HCT116 (cell line): ENCODE data around the gene CHMP2A. TPM values are rescaled to one million over a fixed set of nuclear protein-coding genes. Genes with fewer than 3 reads are reported as not detected.

ENCODE experiments used
- ATAC-seq: fragments of 200-7000 bp; cut with Tn5 transposase; 2 replicates; pipeline ENCODE4 v1.9.1; 2020; ENCODE audit warnings: mild to moderate bottlenecking, moderate library complexity
- BruUV-seq: library from RNA; stranded (reverse); fragments of 400-500 nt; replicated peaks from 2 replicates; lab custom pipeline; 2021; lab: Mats Ljungman, UMichigan
- CTCF ChIA-PET: fragments of 300-600 bp; sonication (Branson Sonifier 250); formaldehyde crosslinking; loops from one replicate; lab custom pipeline; 2021; ENCODE audit warnings: antibody characterized with exemption; lab: Charles Lee
- POLR2A ChIA-PET: fragments of 300-600, 350-600 bp; sonication (Branson Sonifier 250); formaldehyde crosslinking; loops from one replicate; lab custom pipeline; 2021; ENCODE audit warnings: antibody characterized with exemption; lab: Charles Lee
- RAD21 ChIA-PET, 2 experiments: fragments of 300-600 bp; sonication (Branson Sonifier 250); formaldehyde crosslinking; loops; one replicate each; lab custom pipeline; 2023; ENCODE audit warnings: low total read pairs in 2 of 2; ENCODE audit not compliant: uncharacterized antibody in 2 of 2, unreplicated experiment in 2 of 2, low non-redundant PET in 1 of 2; lab: Charles Lee
- DNase-seq: peaks from one replicate; pipeline ENCODE4 v3.0.0-alpha.2; 2010; ENCODE audit warnings: low read depth, low spot score
- H2AFZ ChIP-seq: fragments of 200-600 bp; shearing (Covaris generic), sonication (generic); 2 replicates; pipeline ENCODE4 v1.6.1; 2017; ENCODE audit warnings: low read depth, mixed run types, mixed read lengths, antibody characterized with exemption, low read length; ENCODE audit not compliant: poor library complexity, severe bottlenecking
- H3K27ac ChIP-seq: 2 replicates; pipeline ENCODE4 v1.5.1; 2012; ENCODE audit warnings: low read depth, low read length
- H3K27me3 ChIP-seq: fragments of 200-600 bp; sonication (generic); 2 replicates; pipeline ENCODE4 v1.6.1; 2016; ENCODE audit warnings: mixed run types, low read length, mixed read lengths; ENCODE audit not compliant: insufficient read depth
- H3K36me3 ChIP-seq, 2 experiments: fragments of 200-500 bp in 1 of 2; fragments of 200-600 bp in 1 of 2; sonication (Bioruptor generic) in 1 of 2; sonication (generic) in 1 of 2; 2 replicates each; pipeline versions ENCODE4 v1.5.1 to v1.6.1; 2014 to 2016; ENCODE audit warnings: low read length in 2 of 2, inconsistent platforms in 1 of 2, mixed read lengths in 1 of 2, mixed run types in 1 of 2; ENCODE audit not compliant: insufficient read depth in 2 of 2, control insufficient read depth in 1 of 2
- H3K4me1 ChIP-seq, 2 experiments: fragments of 200-600 bp in 1 of 2; sonication (generic) in 1 of 2; 2 replicates each; pipeline versions ENCODE4 v1.5.1 to v1.6.1; 2012 to 2017; ENCODE audit warnings: low read length in 2 of 2, inconsistent platforms in 1 of 2, mild to moderate bottlenecking in 1 of 2, mixed read lengths in 1 of 2, mixed run types in 1 of 2, moderate library complexity in 1 of 2; ENCODE audit not compliant: insufficient read depth in 2 of 2, control insufficient read depth in 1 of 2
- H3K4me2 ChIP-seq: fragments of 200-600 bp; sonication (generic); 2 replicates; pipeline ENCODE4 v1.6.1; 2017; ENCODE audit warnings: mixed run types, low read length, mixed read lengths
- H3K4me3 ChIP-seq, 2 experiments: fragments of 200-600 bp in 1 of 2; sonication (generic) in 1 of 2; replicated peaks in 1 of 2; 2 replicates each; pipeline ENCODE4 v1.5.1; 2011 to 2016; ENCODE audit warnings: low read length in 2 of 2, control low read depth in 1 of 2, low read depth in 1 of 2, mild to moderate bottlenecking in 1 of 2, mixed read lengths in 1 of 2, mixed run types in 1 of 2
- H3K79me2 ChIP-seq: fragments of 200-600 bp; sonication (generic); 2 replicates; pipeline ENCODE4 v1.6.1; 2017; ENCODE audit warnings: mild to moderate bottlenecking, mixed run types, low read length, moderate library complexity, mixed read lengths; ENCODE audit not compliant: insufficient read depth
- H3K9ac ChIP-seq: fragments of 200-600 bp; sonication (generic); 2 replicates; pipeline ENCODE4 v1.6.1; 2016; ENCODE audit warnings: low read length, mixed read lengths
- H3K9me2 ChIP-seq: fragments of 200-600 bp; sonication (generic), shearing (Covaris generic); 2 replicates; pipeline ENCODE4 v1.6.1; 2017; ENCODE audit warnings: mixed run types, mild to moderate bottlenecking, moderate library complexity; ENCODE audit not compliant: insufficient read depth
- H3K9me3 ChIP-seq, 2 experiments: fragments of 200-500 bp in 1 of 2; fragments of 200-600 bp in 1 of 2; sonication (Bioruptor generic) in 1 of 2; sonication (generic) in 1 of 2; 2 replicates each; pipeline ENCODE4 v1.6.1; 2014 to 2017; ENCODE audit warnings: low read length in 2 of 2, mixed read lengths in 2 of 2, inconsistent platforms in 1 of 2, low read depth in 1 of 2, mild to moderate bottlenecking in 1 of 2, mixed run types in 1 of 2, moderate library complexity in 1 of 2; ENCODE audit not compliant: control insufficient read depth in 1 of 2, insufficient read depth in 1 of 2
- H4K20me1 ChIP-seq: fragments of 200-600 bp; sonication (generic), shearing (Covaris generic); 2 replicates; pipeline ENCODE4 v1.6.1; 2017; ENCODE audit warnings: mixed run types, mild to moderate bottlenecking, moderate library complexity; ENCODE audit not compliant: insufficient read depth
- POLR2AphosphoS5 ChIP-seq: IDR thresholded peaks from 2 replicates; pipeline ENCODE4 v1.6.1; 2011; ENCODE audit warnings: mild to moderate bottlenecking, low read depth, low read length, moderate library complexity
- RAD21 ChIP-seq: IDR thresholded peaks from 2 replicates; pipeline ENCODE4 v1.6.1; 2012; ENCODE audit warnings: low read depth, mild to moderate bottlenecking
- SIN3A ChIP-seq: IDR thresholded peaks from 2 replicates; pipeline ENCODE4 v1.6.1; 2012; ENCODE audit warnings: low read depth
- SP1 ChIP-seq: IDR thresholded peaks from 2 replicates; pipeline ENCODE4 v1.6.1; 2012; ENCODE audit warnings: low read depth
- YY1 ChIP-seq: IDR thresholded peaks from 2 replicates; pipeline ENCODE4 v1.6.1; 2011; ENCODE audit warnings: low read length, low read depth, moderate library complexity, mild to moderate bottlenecking; ENCODE audit not compliant: insufficient replicate concordance; ENCODE audit errors: extremely low read depth
- ZFX ChIP-seq: fragments of 450-650 bp; IDR thresholded peaks from 2 replicates; pipeline ENCODE4 v1.6.1; 2017
- intact Hi-C: fragments of 100-400 bp; cut with micrococcal nuclease; formaldehyde crosslinking; loops from 2 replicates; pipeline ENCODE4 v1.10.0; 2022
- total RNA-seq: library from RNA; stranded (reverse); gene quantifications from one replicate; pipeline ENCODE4 v1.2.1, GENCODE V29; 2021; ENCODE audit not compliant: unreplicated experiment
- TF ChIP-seq, protein P1 (sequence below): IDR thresholded peaks from 2 replicates; pipeline ENCODE4 v1.6.1; 2011; ENCODE audit warnings: mild to moderate bottlenecking, low read length, moderate library complexity; ENCODE audit not compliant: insufficient replicate concordance; ENCODE audit errors: extremely low read depth
- TF ChIP-seq, protein P2 (sequence below): IDR thresholded peaks from 2 replicates; pipeline ENCODE4 v1.6.1; 2012; ENCODE audit warnings: low read depth
- TF ChIP-seq, protein P3 (sequence below): IDR thresholded peaks from 2 replicates; pipeline ENCODE4 v1.6.1; 2012

CHMP2A gene
- total RNA-seq, 1 experiment from 2014 or later = 125 TPM

DNA sequence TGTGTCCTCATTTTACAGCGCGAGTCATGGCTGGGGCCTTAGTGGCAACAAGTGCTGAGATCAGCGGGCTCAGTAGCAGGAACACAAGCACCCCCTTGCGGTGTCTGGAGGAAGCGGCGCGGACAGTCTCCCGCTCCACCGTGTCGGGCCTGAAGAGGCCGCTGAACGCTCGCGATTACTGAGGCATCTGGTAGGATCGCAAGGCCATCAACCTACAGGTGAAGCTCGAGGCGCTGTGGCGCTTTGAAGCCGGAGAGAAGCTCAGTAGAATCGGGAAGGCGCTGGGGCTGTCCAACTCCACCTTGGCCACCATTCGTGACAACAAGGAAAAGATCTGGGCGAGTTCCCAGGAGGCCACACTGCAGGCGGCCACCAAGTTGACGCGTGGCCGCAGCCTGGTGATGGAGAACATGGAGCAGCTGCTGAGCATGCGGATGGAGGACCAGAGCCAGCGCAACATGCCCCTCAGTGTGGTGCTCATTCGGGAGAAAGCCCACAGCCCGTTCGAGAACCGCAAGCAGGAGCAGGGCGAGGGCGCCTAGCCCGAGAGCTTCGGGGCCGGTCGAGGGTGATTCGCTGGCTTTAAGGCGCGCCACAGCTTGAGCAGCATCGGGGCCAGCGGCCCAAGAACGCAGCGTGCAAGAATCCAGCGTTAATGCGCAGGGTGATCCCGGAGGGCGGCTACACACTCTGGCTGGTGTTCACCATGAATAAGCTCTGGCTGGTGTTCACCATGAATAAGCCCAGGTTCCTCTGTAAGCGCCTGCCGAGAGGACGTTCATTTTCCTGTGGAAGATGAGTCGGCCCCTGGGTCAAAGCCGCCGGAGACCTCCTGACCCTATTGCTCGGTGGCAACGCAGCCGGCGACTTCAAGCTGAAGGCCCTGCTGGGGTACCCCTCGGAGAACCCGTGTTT is 26.6 kb upstream of the CHMP2A start (continued):
- TF ChIP-seq POLR2AphosphoS5 = peak; percentile 43; the same call in 1 of the 2 replicates
- TF ChIP-seq RAD21 = peak; percentile 98
- TF ChIP-seq, protein P1, sequence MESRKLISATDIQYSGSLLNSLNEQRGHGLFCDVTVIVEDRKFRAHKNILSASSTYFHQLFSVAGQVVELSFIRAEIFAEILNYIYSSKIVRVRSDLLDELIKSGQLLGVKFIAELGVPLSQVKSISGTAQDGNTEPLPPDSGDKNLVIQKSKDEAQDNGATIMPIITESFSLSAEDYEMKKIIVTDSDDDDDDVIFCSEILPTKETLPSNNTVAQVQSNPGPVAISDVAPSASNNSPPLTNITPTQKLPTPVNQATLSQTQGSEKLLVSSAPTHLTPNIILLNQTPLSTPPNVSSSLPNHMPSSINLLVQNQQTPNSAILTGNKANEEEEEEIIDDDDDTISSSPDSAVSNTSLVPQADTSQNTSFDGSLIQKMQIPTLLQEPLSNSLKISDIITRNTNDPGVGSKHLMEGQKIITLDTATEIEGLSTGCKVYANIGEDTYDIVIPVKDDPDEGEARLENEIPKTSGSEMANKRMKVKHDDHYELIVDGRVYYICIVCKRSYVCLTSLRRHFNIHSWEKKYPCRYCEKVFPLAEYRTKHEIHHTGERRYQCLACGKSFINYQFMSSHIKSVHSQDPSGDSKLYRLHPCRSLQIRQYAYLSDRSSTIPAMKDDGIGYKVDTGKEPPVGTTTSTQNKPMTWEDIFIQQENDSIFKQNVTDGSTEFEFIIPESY = peak; percentile 76
- no peak for TF ChIP-seq SP1

DNA sequence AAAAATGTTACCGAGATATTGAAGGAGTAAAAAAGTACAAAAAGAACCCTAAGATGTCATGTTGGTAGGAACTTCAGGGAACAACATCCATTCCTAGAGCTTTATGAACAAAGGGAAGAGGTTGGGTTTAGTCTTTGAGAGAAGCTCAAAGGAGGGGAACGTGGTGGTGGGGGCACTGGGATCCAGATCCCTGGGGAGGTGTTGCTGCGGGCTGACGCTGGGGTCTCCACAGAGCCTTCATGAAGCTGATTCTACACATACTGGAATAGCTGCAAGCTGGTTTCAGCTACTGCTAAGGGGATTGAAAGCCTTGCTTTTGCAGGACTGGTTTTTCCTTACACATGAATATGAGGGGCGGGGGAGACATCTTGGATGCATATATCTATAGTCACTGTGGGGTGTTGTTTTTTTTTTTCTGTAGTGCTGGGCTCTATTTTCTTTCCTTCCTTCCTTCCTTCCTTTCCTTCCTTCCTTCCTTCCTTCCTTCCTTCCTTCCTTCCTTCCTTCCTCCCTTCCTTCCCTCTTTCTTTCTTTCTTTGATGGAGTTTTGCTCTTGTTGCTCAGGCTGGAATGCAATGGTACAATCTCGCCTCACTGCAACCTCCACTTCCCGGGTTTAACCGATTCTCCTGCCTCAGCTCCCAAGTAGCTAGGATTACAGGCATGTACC is 24.7 kb upstream of the CHMP2A start:
- CTCF ChIA-PET = interaction anchor here (1.0 kb wide), 1 partner anchor 66 kb away, joined by 5 read pairs; no protein-coding TSS in a partner anchor
- no peak overlapping the region for H2AFZ ChIP-seq
- H3K9me2 ChIP-seq = no peaks in the 10 kb centered on the region
- no TSS peak for BruUV-seq
- H4K20me1 ChIP-seq = no peaks in the 10 kb centered on the region
- H3K27me3 ChIP-seq = no peaks in the 10 kb centered on the region
- RAD21 ChIA-PET = no interaction called here
- intact Hi-C loops = no loop called here
- peaks cover 3 to 20% of the 10 kb centered on the region in 2 experiments; a peak in 3 of 4 replicates for H3K4me1 ChIP-seq
- H3K79me2 ChIP-seq = peaks cover 8% of the 10 kb centered on the region
- H3K9me3 ChIP-seq = no peaks in the 10 kb centered on the region
- H3K4me2 ChIP-seq = no peak overlapping the region
- DNase-seq = no peak
- peaks cover 0 to 4% of the 10 kb centered on the region in 2 experiments; a peak in 3 of 4 replicates for H3K36me3 ChIP-seq
- H3K9ac ChIP-seq = no peak overlapping the region
- TF ChIP-seq, protein P2, sequence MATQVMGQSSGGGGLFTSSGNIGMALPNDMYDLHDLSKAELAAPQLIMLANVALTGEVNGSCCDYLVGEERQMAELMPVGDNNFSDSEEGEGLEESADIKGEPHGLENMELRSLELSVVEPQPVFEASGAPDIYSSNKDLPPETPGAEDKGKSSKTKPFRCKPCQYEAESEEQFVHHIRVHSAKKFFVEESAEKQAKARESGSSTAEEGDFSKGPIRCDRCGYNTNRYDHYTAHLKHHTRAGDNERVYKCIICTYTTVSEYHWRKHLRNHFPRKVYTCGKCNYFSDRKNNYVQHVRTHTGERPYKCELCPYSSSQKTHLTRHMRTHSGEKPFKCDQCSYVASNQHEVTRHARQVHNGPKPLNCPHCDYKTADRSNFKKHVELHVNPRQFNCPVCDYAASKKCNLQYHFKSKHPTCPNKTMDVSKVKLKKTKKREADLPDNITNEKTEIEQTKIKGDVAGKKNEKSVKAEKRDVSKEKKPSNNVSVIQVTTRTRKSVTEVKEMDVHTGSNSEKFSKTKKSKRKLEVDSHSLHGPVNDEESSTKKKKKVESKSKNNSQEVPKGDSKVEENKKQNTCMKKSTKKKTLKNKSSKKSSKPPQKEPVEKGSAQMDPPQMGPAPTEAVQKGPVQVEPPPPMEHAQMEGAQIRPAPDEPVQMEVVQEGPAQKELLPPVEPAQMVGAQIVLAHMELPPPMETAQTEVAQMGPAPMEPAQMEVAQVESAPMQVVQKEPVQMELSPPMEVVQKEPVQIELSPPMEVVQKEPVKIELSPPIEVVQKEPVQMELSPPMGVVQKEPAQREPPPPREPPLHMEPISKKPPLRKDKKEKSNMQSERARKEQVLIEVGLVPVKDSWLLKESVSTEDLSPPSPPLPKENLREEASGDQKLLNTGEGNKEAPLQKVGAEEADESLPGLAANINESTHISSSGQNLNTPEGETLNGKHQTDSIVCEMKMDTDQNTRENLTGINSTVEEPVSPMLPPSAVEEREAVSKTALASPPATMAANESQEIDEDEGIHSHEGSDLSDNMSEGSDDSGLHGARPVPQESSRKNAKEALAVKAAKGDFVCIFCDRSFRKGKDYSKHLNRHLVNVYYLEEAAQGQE = no peak
- TF ChIP-seq ZFX (no peak), YY1 (no peak), SIN3A (no peak), SP1 (no peak)
- TF ChIP-seq, protein P3, sequence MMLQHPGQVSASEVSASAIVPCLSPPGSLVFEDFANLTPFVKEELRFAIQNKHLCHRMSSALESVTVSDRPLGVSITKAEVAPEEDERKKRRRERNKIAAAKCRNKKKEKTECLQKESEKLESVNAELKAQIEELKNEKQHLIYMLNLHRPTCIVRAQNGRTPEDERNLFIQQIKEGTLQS = no peak
- ATAC-seq = no peak
- POLR2A ChIA-PET = no interaction called here
- H3K4me3 ChIP-seq = no peak overlapping the region
- no peak overlapping the region for H3K27ac ChIP-seq
